ENCODE results near the gene MRM3. TPM values are rescaled to one million over a fixed set of nuclear protein-coding genes. Genes with fewer than 3 reads are reported as not detected.
A peak's percentile ranks its signal among the peaks of the same experiment; 100 is the strongest.
"Not testable (repeated sequence)": the region's sequence is repeated elsewhere in the genome, so short reads cannot be mapped to it uniquely, and the experiment has no call there.

MRM3 gene
- total RNA-seq, 1 donor from 2014 or later, result 22.4 TPM

DNA sequence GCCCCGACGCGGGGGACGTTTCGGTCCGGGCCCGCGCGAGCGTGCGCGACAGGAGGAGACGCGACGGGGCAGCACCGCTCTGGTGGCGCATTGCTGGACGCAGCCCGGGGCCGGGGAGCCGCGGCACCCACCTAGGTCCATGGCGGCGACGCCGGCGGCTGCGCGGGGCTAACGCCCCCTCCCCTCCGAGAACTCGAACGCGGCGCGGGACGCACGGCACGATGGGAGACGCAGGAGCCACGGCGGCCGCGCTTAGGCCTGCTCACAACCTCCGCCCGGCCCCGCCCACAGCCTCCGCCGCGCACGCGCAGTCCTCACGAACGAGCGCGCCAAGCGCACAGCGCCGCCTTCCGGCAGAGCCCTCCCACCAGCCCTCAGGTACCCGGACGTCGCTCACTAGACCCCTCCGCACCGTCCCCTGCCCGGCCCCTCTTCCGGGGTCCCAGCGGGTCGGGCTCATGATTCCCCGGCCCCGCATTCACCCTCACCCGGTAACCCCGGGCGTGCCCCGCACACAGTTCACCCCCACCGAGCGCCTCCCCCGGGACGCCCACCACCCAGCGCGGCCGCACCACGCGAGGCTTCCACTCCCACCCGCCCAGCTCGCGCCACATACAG is 30.0 kb upstream of the MRM3 start, which contains the start of gene GEMIN4:
Gene GEMIN4 (minus strand): TSS at position 263 of the 618 bp plus-strand sequence. CDS start 122 bp downstream, at position 141.
- ATAC-seq (peak; percentile 93), DNase-seq (peak; percentile 97)
- intact Hi-C loops (cut with micrococcal nuclease), result no loop called here

- intact Hi-C loops (cut with micrococcal nuclease), result no loop called here
- peak; percentile 82 for DNase-seq
- ATAC-seq, result peak; percentile 78
Measured at GRCh38 chr17:752620-753219, 29.4 kb upstream of the MRM3 start.

DNA sequence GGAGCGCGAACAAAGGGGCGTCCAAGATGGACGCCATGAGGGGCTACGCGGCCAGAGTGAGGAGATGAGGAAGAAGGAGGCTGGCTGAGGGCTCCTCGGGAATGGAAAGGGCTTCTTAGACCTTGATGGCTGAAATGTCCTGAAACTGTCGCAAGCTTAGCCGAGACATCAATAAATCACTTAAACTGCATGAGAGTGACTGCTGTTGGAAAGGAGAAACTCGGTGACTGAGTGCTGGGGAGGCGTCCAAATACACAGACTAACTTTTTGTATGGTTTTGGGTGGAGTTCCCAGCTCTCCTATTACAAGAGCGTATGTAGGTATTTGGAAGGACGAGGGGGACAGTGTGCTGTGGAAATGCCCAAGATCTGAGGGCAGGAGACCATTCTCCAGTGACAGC is 28.7 kb upstream of the MRM3 start:
- intact Hi-C loops (cut with micrococcal nuclease), result no loop called here
- ATAC-seq (no peak), DNase-seq (no peak)

GRCh38 chr17:755319-755961 is 26.7 kb upstream of the MRM3 start:
- DNase-seq; intact Hi-C loops (cut with micrococcal nuclease); ATAC-seq: not testable (repeated sequence)

DNA sequence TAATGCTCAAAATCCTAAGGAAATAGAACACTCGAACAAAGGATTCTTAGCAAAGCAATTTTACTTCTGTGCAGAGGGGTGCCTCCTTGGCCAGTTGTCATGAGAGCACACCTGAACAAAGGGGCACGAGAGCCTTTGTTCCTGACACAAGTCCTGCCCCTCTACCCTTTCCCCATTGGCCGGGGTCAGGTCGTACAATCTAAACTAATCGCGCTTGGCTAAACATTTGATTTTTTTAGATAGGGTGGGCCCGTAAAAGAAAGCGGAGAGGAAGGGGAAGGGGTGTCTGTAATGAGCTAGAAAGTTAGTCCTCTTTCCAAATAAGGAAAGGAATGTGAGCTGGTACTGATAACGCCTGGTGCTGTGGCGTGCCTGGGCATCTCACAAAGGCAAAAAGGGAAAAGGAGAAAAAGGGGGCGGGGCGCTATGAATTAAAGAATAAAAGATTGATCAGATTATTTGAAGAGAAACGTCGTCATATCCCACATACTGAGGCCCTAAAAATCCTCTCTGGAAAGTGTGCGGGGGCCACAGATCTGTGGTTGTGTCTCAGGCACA is 26.1 kb upstream of the MRM3 start:
- ATAC-seq; intact Hi-C loops (cut with micrococcal nuclease); DNase-seq: not testable (repeated sequence)

GRCh38 chr17:759964-760363 is 22.2 kb upstream of the MRM3 start:
- intact Hi-C loops (cut with micrococcal nuclease), result no loop called here
- DNase-seq (no peak), ATAC-seq (no peak)

DNA sequence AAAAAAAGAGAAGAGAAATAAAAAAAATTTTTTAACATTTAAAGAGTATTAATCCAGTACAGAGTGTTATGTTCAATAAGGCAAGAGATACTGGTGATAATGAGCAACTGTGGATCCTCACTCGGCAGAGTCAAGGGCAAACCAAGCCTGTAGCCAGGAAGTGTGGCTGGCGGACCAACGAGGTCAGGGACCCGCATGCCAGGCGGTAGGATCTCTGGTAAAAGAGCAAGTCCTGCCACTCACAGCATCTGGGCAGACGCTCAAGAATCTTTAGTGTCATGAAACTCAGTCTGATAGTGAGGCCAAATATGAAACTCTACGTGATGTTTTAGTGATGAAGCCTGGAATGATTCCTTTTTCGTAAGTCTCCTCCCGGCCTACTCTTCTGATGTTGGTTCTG is 21.8 kb upstream of the MRM3 start:
- DNase-seq, result peak; percentile 69
- intact Hi-C loops (cut with micrococcal nuclease), result no loop called here
- ATAC-seq, result peak; percentile 85

GRCh38 chr17:767076-767475 is 15.1 kb upstream of the MRM3 start:
- DNase-seq, result no peak
- intact Hi-C loops (cut with micrococcal nuclease), result no loop called here
- ATAC-seq, result no peak

GRCh38 chr17:773016-773415 is 9.1 kb upstream of the MRM3 start:
- ATAC-seq (no peak), DNase-seq (no peak)
- intact Hi-C loops (cut with micrococcal nuclease), result no loop called here

GRCh38 chr17:773467-774312 is 8.5 kb upstream of the MRM3 start:
- intact Hi-C loops (cut with micrococcal nuclease), result no loop called here
- no peak for DNase-seq
- ATAC-seq, result no peak

DNA sequence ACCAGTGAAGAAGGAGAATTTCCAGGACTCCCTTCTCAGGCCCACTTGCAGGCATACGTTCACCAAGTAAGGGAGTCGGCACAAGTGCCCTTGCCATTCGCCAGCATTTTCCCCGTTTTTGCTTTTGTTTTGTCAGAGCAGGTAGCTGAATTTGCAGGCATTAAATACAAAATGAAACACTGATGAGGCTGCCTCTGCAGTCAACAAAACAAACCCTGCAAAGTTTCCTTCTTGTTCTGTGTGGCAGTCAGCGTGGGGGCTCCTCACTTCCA is 7.9 kb upstream of the MRM3 start:
- intact Hi-C loops (cut with micrococcal nuclease), result no loop called here

GRCh38 chr17:778096-778495 is 4.1 kb upstream of the MRM3 start:
- DNase-seq (no peak), ATAC-seq (no peak)
- intact Hi-C loops (cut with micrococcal nuclease), result no loop called here

More for the DNA sequence above, 7.9 kb upstream of the MRM3 start:
- DNase-seq (no peak), ATAC-seq (no peak)

DNA sequence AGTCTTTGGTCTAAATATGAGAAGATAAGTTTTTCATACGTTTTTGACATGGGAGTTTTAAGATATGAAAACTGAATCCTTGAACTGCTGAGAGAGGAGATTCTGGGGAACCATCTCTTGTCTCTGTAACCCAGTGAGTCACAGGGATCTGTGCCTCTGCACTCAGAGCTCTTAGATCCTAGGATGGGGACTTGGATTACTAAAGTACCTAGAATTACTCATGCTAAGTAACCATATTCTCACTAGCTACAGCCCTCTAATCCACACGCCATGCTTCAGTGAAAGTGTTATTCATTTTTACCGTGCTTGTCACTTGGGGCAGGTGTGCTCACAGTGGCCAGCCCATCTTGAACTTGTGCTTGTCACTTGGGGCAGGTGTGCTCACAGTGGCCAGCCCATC is 2.0 kb downstream of the MRM3 start:
- intact Hi-C loops (cut with micrococcal nuclease), result no loop called here
- no peak for ATAC-seq
- DNase-seq, result no peak

DNA sequence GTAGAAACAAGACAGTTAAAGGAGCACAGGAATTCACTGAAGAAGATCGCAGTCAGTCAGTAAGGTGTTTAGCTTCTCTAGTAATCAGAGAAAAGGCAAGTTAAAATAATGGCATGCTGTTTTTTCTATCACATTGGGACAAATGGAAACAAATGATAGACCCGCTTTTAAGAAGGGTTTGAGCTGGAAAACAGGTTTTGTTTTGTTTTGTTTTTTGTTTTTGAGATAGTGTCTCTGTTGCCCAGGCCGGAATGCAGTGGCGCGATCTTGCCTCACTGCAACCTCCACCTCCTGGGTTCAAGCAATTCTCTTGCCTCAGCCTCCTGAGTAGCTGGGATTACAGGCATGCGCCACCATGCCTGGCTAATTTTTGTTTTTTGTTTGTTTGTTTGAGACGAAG is 3.7 kb downstream of the MRM3 start:
- intact Hi-C loops (cut with micrococcal nuclease), result not testable (repeated sequence)

GRCh38 chr17:787641-788221 is 5.6 kb downstream of the MRM3 start:
- ATAC-seq (no peak), DNase-seq (no peak)
- intact Hi-C loops (cut with micrococcal nuclease), result no loop called here

More for the DNA sequence above, 3.7 kb downstream of the MRM3 start:
- DNase-seq, ATAC-seq: not testable (repeated sequence)

DNA sequence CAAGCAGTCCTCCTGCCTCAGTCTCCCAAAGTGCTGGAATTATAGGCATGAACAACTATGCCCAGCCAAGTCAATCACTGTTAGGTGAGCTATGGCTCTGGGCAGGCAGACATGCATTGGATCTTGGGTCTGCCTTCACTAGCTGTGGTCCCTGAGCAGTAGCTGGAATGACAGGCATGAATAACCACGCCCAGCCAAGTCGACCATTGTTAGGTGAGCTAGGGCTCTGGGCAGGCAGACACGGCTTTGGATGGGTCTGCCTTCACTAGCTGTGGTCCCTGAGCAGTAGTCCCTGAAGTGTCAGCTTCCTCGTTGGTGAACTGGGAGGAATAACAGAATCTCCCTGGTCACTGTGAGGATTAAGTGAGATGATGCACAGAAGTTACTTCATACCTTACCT is 6.4 kb downstream of the MRM3 start:
- DNase-seq (no peak), ATAC-seq (no peak)
- intact Hi-C loops (cut with micrococcal nuclease), result no loop called here

DNA sequence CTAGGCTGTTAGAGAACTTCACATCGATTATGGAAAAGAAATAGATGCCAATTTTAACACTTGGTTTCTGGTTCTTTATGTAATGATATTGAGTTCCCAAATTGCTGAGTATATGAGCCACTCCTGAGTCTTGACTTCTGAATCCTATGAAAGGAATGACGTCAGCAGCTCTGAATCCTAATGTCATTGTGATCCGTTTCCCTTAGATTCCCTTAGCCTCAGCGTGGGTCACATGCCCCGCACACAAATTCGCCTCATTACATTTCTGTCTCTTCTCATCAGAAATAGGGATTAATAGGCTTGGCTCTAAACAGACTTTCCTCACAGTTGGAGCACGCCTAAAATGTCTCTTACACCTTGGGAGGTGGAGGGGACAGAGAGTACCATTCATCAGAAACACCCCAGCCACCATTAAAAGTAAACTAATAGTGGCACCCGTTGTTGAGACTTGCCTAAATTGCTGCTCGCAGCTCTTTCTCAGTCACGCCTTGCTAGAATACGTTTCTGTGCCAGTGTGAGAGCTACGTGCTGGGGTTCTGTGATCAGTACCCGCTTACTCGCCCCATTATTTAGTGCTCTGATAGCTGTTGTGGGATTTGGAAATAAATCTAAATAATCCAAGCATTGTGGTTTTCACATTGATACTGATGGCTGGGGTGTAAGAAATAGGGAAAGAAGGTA is 7.1 kb downstream of the MRM3 start:
- DNase-seq, result no peak
- intact Hi-C loops (cut with micrococcal nuclease), result no loop called here
- ATAC-seq, result no peak
